GM19240 (cell line): ENCODE measurements around the gene CDCA4.
A peak's percentile ranks its signal among the peaks of the same experiment; 100 is the strongest.
"Not testable (repeated sequence)": the region's sequence is repeated elsewhere in the genome, so short reads cannot be mapped to it uniquely, and the experiment has no call there.

Source experiments
- DNase-seq: peaks from one replicate; pipeline ENCODE4 v3.0.0; 2011; ENCODE audit warnings: low spot score; ENCODE audit not compliant: insufficient read length

CDCA4 gene

DNA sequence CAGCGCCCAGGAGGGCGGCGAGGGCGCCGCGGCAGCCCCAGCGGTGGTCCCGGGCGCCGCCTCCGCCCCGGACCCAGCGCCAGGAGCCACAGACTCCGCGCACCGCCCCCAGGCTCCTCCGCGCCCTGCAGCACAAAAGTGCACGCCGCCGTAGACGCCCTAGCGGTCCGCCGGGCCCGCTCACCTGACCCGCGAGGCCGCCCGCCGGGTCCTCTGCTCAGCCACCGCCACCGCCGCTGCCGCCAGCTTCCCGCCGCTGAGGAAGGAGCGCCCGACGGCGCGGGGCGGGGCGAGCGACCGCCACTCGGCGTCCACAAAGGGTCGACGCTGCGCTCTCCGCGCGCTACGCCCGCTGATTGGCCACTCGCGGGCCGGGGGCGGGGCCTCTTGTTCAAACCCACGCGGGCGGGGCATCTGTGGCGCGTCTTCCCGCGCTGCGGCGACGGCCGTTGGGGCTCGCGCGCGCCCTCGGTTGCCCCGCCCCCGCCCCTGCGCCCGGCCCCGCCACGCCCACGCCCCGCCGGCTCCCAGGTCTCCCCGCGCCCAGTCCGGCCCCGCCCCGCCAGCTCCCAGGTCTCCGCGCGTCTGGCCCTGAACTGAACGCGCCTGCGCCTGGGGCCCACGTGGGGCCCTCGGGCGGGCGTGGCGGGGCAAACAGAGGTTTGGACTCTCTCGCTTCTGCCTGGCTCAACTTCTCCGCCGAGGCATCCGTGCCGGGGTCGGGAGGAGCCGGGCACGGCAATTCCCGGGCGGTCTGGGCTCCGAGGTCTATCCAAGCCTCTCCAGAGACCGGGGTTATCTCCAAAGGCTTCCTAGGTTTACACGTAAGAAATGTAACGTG lies at the start of gene CDCA4:
Gene CDCA4, minus strand, starts transcription at position 269 of the 841 bp plus-strand sequence. CDS start 9,154 bp downstream, outside the sequence.
- DNase-seq: peak; percentile 96

DNA sequence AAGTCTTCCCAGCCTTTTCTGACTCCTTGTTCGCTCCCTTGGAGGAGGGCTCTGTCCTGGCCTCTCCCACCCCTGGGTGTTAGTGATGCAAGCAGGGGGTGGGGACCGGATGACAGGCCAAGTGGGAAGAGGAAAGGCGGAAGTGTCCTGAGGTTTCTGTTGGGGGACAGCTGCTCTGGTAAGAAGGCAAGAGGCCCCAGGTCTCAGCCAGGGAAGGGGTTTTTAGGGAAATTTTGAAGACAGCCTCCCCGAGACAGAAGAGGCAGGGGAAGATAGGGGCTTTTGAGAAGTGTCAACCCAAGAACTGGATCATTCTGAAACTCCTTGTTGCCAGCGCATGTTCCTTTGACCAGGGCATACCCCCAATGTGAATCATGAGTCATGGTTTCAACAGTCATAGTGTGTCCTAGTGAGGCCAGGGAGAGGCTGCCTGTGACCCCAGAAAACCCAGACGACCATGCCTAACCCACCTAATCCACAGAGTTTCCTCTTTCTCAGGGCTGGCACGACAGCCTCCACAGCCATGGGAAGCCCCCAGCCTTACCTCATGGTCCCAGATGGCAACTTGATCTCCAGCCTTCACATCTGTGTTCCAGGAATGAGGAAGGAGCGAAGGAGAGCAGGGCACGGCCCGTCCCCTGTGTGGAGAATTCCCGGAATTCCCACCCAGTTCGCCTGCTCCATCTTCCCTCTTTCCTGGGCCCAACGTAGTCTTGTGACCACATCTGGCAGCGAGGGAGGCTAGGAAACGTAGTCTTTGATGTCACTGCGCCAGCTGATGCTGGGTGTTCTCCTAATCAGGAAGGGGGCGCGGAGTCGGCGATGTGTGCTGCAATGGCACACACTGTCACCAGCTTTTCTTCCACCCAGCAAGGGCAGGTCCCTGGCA lies 49.2 kb upstream of the CDCA4 start:
- DNase-seq: peak; percentile 84

DNA sequence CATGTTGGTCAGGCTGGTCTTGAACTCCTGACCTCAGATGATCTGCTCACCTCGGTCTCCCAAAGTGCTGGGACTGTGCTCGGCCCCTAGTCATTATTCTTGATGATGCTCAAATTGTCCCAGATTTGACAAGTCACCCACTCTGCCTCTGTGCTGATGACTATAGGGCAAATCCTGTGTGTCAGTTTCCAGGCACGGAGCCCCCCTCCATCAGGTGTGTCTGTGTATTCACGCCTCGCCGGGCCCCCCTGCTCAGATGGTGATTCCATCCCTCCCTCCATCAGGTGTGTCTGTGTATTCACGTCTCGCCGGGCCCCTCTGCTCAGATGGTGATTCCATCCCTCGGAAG lies 48.6 kb upstream of the CDCA4 start:
- DNase-seq: no peak

DNA sequence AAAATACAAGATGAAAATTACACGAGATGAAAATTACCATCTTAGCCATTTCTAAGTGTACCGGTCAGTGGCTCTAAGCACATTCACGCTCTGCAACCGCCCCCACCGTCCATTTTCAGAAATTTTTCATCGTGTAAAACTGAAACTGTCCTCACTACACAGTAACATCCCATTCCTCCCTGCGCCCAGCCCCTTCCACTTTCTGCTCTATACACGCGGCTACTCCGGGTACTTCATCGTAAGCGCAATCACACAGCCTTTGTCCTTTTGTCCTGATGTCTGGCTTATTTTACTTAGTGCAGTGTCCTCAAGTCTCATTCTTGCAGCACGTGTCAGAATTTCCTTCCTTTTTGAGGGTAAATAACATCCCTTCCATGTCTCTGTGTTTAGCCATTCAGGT lies 47.9 kb upstream of the CDCA4 start:
- no peak for DNase-seq

DNA sequence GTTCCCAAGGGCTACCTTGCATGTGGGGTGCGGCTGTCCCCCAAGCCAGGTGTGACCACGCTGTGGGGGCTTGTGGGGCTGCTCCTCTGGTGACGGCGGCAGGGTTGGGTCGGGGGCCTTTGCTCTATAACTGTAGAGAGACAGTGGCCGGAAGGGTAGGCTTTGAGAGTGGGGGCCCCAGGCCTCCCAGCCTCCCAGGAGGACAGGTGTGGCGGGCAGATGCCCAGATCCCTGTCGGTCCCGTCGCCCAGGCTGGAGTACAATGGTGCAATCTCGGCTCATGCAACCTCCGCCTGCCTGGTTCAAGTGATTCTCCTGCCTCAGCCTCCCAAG lies 47.1 kb upstream of the CDCA4 start:
- no peak for DNase-seq

DNA sequence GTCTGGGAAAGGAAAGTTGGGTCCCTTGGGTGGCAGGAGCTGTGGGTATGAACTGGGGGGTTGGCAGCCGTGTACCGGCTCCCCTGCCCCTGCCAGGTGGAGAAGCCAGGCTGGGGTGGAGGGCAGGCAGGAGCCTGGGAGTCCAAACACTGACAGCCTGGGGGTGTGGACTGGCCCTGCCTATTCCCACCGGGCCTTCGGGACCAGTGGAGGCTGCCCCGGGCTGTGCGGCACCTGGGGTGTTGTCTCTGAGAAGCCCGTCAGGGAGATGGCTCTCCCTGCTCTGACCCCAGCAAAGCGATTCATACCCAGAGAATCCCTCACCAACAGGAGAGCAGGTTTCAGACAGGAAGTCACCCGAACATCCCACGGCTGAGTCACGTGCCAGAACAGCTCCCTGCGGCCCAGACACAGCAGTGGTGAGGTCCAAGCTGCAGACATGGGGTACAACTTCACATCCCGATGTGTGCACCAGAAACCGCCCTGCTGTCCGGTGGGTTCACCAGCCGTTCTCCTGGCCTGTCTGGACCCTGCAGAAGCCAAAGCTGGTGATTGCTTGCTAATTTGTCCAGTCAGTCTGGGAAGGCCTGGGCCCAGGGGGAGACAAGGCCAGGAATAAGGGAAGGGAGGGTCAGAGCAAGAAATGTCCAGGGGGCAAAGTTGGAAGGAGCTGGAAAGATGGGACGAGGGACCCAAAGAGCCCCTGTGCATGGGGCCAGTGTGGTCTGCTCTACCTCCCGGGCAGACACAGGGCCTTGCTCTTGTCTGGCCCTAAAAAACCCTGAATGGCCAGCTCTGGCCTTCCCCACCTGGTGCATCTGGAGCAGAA lies 46.5 kb upstream of the CDCA4 start:
- DNase-seq: no peak

DNA sequence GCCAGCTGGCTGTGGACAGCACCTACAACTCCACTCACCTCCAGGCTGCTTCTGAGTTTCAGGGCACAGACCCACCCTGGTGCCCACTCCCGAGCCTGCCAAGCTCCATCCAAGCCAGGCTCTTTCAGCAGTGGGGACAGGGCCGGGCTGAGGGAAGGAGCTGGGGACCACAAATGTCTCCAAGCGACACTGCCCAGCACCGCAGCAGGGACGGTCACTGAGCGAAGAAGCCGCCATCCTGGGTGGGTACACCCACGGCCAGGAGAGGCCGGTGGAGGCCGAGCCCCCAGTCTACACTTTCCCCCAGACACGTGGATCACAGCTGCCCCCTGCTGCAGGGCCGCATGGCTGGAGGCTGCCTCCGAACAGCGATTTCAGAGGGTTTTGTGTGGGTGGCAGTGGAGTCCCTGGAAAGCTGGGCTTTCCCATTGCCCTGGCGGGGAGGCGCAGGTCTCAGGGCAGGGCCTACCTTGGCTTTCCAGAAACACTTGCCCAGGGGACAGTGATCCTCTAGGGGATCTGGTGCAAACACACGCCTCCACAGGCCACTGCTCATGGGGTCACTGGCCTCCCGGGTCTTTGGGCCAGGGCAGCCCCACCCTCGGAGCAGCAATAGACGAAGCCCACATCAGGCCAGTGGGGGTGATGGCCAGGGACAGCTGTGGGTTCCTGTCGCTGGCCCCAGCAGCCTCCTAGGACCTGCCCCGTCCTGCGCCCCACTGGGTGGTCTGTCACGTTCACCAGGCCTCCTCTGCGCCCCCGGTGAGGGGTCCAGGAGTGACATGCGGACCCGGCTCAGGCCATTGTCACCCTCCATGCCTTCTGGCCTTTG lies 45.6 kb upstream of the CDCA4 start:
- no peak for DNase-seq

DNA sequence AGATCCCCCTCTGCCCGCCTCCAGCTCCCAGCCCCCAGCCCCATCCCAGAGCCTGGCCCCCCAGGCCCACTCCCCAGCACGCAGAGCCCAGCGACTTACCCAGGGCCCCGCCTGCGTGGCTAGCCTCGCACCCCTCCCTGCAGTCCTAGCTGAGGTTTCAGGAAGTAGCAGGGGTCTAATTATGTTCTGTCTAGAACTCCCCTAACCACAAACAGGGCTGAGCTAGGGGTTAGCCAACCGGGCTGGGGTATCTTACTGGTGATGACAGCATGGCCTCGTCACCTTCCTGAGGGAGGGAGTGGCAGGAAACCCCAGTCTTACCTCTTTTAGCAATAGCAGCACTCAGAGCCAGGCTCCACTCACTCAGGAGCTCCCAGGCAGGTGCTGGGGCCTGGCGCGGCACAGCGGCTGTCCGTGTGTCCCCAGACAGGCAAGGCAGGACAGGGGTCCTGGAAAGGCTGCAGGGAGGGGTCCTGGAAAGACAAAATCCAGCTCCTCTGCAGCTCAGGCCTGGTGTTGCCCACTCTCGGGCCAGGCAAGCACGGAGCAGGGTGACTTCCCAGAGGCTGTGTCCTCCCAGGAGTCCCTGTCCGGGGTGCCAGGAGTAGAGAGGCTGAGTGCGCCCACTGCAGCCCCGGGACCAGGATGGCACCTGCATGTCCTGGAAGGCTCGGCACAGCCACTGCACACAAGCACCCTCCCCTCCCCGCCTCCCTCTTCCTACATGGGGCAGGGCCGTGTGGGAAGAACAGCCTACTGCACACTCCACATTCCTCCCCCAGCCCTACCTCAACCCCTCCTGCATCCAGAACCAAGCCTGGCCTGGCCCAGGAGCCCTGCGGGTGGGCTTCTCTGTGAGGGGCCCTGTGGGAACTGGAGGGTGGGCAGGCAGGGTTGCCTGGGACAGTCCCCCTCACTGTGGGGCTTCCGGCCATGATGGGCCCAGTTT lies 44.7 kb upstream of the CDCA4 start, which contains the start of gene GPR132:
Gene GPR132, minus strand, starts transcription at position 151 of the 949 bp plus-strand sequence. CDS start 10,010 bp downstream, outside the sequence.
- DNase-seq: peak; percentile 82

DNA sequence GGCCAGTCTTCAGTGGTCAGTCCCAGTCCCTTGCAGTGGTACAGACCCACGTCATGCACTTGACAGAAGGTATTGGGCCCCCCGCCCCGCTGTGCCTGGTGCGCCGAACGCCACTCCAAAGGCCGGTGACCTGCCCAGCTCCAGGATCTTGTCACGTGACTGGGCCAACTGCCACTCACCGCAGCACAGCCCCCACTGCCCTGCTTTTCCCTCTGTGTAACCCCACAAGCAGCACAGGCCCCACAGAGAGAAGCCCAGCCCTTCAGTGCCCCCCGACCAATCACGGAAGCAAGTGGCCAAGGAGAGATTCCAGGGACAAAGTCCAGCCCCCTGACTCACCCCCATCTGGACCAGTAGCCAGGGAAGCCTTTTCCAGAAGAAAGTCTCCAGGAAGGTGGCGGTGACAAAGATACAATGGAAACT lies 43.8 kb upstream of the CDCA4 start:
- DNase-seq: no peak

DNA sequence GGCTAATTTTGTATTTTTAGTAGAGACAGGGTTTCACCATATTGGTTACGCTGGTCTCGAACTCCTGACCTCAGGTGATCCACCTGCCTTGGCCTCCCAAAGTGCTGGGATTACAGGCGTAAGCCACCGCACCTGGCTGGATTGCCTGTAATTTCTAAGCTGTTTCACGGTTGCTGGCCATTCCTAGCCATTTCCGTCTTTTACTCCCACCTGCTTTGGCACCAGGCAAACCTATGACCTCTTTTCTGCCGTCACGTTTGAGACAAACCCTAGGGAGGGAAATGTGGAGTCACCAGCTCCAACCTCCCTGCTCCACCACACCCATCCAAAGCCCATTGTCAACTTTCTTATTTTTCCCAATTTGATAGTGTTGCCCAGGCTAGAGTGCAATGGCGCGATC lies 43.1 kb upstream of the CDCA4 start:
- DNase-seq: no peak

DNA sequence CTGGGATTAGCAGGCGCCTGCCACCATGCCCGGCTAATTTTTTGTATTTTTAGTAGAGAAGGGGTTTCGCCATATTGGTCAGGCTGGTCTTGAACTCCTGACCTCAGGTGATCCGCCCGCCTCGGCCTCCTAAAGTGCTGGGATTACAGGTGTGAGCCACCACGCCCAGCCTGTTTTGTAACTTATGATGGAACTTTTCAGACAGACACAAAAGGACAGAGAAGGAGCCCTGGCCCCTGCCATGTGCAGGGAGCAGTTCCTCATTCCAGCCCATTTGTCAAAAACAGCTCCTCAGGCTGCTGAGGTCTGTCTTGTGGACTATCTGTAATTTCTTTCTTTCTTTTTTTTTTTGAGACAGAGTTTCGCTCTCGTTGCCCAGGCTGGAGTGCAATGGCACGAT lies 42.6 kb upstream of the CDCA4 start:
- DNase-seq: not testable (repeated sequence)

DNA sequence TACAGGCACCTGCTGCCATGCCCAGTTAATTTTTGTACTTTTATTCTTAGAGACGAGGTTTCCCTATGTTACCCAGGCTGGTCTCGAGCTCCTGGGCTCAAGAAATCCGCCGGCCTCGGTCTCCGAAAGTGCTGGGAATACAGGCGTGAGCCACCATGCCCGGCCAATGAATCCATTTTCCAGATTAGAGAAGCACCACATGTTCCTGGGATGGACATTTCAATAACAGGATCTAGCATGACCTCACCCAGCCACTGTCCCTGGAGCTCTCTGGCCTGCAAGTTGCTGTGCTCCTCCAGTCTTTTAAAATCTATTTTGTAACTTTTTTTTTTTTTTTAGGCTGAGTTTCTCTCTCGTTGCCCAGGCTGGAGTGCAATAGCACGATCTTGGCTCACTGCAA lies 42.2 kb upstream of the CDCA4 start:
- no peak for DNase-seq

DNA sequence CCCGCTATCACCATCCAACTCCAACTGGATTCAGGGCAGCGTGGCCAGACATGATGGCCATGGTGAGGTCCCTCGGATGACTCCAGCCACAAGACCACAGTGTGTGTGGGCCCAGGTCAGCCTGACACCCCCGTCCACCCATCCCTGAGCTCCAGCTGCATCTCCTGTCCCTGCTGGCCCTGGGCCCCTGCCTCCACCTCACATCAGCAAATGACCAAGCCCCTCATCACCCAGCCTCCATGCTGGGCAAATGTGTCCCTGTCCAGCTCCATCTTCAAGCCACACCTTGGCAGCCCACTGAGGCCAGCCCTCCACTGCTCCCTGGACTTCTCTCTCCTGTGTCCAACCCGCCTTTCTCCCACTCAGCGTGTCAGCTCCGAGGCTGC lies 41.2 kb upstream of the CDCA4 start:
- no peak for DNase-seq

DNA sequence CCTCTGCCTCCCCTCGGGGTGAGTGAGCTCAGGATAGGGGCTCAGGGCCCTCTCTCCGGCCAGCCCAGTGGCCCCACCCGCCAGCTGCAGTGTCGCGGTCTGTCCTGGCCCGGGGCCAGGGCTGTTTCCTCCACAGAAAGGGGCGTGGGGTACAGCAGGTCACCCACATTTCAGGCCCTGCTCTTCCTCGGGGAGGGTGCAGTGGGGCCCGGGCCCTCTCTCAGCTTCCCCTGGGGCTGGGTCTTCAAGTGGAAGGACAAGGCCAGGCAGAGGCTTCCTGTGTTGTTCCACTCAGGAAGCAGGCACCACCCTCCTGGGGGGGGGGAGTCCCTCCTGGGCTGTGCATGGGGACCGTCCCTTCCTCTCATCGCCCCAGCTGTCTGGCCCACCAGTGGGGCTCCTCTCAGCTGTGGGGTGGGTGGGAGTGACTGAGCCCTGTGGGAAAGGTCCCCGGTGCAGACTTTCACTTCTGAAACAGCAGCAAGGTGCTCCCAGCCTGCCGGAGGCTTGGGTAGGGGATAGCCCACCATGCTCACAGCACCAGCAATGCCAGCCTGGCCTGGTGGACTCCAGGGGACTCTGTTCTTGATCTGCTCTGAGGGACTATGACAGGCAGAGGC lies 40.7 kb upstream of the CDCA4 start:
- no peak for DNase-seq

DNA sequence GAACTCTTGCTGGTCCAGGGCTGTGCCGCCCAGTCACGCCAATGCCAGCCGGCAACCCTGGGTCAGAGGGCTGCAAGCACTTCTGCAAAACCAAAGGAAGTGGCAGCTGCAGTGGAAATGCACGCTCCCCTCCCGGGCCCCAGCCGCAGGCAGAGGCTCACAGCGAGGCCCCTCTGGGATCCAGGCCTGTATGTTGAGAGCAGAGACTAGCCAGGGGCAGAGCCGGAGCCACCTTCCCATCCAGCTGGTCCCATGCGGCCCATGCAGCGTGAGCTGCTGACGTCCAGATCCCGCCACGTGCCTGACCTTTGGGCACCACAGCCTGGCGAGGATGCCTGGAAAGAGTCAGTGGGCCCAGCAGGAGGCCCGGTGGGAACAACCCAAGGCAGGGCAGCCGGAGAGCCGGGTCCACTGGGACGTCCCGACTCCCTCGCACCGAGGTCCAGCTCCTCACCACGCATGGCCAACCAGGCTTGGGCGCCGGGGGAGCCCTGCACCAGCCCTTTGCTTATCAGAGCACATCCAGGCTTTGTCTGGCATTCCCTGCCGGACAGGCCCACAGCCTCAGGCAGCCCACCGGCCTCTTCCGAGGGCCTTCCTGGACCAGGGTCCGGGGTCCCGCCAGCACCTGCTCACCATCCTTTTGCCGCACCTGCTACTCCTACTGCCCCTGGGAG lies 40.0 kb upstream of the CDCA4 start:
- no peak for DNase-seq

DNA sequence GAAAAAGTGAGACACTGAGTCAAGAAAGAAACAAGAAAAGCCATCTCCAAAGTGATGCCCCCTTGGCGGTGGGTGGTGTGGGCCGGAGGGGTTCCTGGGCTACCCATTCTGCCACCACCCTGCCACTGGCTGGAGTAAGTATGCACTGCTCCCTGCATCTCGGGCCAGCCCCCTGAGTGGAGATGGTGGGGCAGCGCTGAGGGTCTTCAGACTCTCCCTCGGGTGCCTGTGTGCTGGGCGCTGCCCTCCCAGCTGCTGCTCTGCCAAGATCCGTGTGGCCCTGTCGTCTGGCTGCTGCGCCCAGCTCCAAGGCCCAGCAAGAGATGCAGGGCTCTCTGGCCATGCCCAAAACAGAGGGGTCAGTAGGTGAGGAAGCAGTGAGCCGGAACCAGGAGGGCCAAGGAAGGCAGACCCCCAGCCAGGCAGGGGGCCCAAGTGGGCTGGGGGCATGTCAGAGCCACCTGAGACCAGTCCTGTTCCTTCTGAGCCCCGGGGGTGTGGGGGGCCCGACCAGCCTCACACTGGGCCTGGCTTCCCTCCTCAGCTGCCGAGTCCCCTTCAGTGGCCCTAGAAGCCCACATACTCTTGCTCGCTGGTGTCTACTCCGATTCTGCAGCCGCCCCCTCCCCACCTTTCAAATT lies 39.2 kb upstream of the CDCA4 start:
- DNase-seq: no peak

DNA sequence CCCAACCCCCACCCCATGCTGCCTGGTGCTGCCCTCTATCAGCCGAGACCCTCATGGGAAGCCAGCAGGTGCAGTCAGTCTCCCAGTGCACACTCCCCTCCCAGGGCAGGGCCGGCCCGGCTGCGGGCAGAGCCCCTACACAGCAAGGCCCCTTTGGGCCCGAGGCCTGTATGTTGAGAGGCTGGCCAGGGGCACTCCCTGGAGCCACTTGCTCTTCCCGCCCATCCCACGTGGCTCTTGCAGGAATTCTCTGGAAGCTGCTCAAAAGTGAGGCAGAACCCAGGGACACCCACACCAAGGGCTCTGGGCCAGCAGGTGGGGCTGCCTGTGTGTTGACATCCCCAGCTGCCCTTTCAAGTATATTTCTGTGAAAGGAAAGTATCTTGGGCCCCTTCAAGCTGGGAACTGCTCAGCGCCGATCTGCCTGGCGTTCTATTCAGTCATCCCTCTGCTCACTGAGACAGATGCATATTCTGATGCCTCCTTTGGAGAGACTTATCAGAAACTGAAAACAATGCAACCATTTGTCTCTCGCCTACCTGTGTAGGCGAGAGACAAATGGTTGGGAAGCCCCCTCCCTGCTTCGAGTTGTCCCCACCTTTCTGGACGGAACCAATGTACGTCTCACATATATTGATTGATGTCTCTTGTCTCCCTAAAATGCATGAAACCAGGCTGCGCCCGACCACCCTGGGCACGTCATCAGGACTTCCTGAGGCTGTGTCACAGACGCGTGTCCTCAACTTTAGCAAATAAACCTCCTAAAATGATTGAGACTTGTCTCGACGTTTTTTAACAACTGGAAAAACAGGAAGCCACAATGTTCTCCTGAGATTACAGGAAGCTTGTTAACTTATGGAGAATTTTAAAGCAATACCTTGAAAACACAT lies 38.4 kb upstream of the CDCA4 start:
- DNase-seq: no peak
